ENCODE measurements around the gene SEC14L2. TPM values are rescaled to one million over a fixed set of nuclear protein-coding genes. Genes with fewer than 3 reads are reported as not detected.

SEC14L2 gene
- total and polyA plus RNA-seq, 12 donors: 0.78 to 7.7 (median 4.2) TPM

DNA sequence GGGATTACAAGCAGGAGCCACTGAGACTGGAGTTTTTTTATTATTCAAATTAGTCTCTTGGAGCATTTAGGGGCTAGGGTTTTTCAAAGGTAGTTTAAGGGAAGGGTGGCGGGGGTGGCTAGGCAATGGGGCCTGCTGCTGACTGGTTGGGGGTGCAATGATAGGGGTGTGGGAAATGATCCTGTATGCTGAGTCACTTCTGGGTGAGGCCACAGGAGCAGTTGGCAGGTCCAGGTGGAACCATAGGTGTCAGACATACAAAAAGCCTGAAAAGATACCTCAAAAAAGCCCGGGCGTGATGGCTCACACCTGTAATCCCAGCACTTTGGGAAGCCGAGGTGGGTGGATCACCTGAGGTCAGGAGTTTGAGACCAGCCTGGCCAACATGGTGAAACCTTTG, 42.4 kb downstream of the SEC14L2 start:
- no peak overlapping the region for H3K4me3 ChIP-seq
- no peaks in the 10 kb centered on the region for H3K27me3 ChIP-seq
- H3K36me3 ChIP-seq (replicated peaks in 1 of 2): no peaks in the 10 kb centered on the region
- DNase-seq: no peak
- no peaks in the 10 kb centered on the region for H3K9me3 ChIP-seq (replicated peaks in 1 of 3)
- H3K4me1 ChIP-seq (replicated peaks in 1 of 2): no peaks in the 10 kb centered on the region
- WGBS, 4 donors: 84 to 95% (median 91%) methylated on average over 4 of the region's 4 CpGs
- H3K27ac ChIP-seq: no peak overlapping the region
- TF ChIP-seq CTCF (IDR thresholded peaks at IDR 0.05) (no peak), POLR2A (IDR thresholded peaks at IDR 0.05) (no peak)
- intact Hi-C loops (cut with DNase I): no loop called here

GRCh38 chr22:30439836-30440235, 43.0 kb downstream of the SEC14L2 start:
- intact Hi-C loops (cut with DNase I): no loop called here
- Histone ChIP-seq H3K4me1 (replicated peaks in 1 of 2) (no peaks in the 10 kb centered on the region), H3K27me3 (no peaks in the 10 kb centered on the region), H3K9me3 (replicated peaks in 1 of 3) (no peaks in the 10 kb centered on the region), H3K36me3 (replicated peaks in 1 of 2) (no peaks in the 10 kb centered on the region), H3K4me3 (no peak overlapping the region), H3K27ac (no peak overlapping the region)
- no peak for TF ChIP-seq CTCF (IDR thresholded peaks at IDR 0.05)
- no peak for TF ChIP-seq POLR2A (IDR thresholded peaks at IDR 0.05)
- WGBS, 4 donors: 82 to 85% (median 84%) methylated on average over 3 to 11 of the region's 11 CpGs
- DNase-seq: no peak

DNA sequence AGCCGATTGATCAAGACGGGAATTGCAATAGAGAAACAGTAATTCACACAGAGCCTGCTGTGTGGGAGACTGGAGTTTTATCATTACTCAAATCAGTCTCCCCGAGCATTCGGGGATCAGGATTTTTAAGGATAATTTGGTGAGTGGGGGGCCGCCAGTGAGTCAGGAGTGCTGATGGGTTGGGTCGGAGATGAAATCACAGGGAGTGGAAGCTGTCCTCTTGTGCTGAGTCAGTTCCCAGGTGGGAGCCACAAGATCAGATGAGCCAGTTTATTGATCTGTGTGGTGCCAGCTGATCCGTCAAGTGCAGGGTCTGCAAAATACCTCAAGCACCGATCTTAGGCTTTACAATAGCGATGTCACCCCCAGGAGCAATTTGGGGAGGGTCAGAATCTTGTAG, 44.3 kb downstream of the SEC14L2 start:
- intact Hi-C loops (cut with DNase I): no loop called here
- no peak overlapping the region for H3K27ac ChIP-seq
- H3K27me3 ChIP-seq: no peaks in the 10 kb centered on the region
- peaks cover 8 to 9% of the 10 kb centered on the region in 2 donors for H3K4me1 ChIP-seq (replicated peaks in 1 of 2)
- 76 to 91% (median 78%) methylated on average over 7 to 9 of the region's 9 CpGs for WGBS, 4 donors
- DNase-seq: no peak
- H3K9me3 ChIP-seq (replicated peaks in 1 of 3): no peaks in the 10 kb centered on the region
- no peak overlapping the region for H3K4me3 ChIP-seq
- no peaks in the 10 kb centered on the region for H3K36me3 ChIP-seq (replicated peaks in 1 of 2)
- TF ChIP-seq CTCF (IDR thresholded peaks at IDR 0.05): no peak
- no peak for TF ChIP-seq POLR2A (IDR thresholded peaks at IDR 0.05)

DNA sequence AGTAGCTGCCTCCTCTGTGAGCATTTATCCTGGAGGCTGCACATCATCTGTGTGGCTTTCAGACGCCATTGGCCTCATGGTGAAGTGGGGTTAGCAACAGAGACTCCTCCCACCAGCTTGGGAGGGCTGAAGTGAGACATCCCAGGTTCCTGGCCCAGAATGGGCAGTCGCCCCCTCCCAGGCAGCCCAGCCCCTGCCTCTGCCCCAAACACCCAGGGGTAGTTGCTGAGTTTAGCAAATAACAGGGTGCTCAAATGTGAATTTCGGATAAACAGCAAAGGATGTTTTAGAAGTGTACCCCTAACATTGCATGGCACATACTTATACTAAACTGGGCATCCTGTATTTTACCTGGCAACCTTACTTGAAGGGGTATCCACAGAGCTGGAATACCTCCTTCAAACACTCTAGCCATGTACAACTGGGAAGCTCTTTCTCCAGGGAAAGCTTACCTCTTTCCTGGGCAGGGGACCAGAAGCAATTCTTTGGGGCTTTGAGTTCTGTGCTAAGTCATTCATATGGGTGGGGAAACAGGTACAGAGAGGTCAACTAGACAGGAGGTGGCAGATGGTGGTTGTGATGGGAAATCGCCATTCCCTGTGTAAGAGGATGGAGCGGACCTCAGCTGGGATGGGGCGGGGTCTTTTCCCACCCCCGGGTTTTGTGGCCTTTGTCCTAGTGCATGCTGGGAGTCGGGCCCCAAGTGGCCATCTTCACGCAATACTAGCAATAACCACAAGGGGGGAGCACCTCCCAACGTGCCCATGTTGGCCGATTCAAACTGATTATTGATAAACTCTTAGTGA, 48.0 kb downstream of the SEC14L2 start:
- peaks cover 9 to 13% of the 10 kb centered on the region in 2 donors for H3K4me1 ChIP-seq (replicated peaks in 1 of 2)
- peak in 6 of 7 donors; percentile 39 to 76 (median 56) for DNase-seq
- no peaks in the 10 kb centered on the region for H3K36me3 ChIP-seq (replicated peaks in 1 of 2)
- no peaks in the 10 kb centered on the region for H3K27me3 ChIP-seq
- no peaks in the 10 kb centered on the region for H3K9me3 ChIP-seq (replicated peaks in 1 of 3)
- intact Hi-C loops (cut with DNase I): loop anchor here in 1 of 2 donors (5.0 kb wide), 1 partner anchor 42 kb away; no protein-coding TSS in a partner anchor
- 19 to 30% (median 27%) methylated on average over 8 to 11 of the region's 11 CpGs for WGBS, 4 donors
- H3K27ac ChIP-seq: peak overlapping the region in 2 of 5 donors; percentile 69 to 76
- H3K4me3 ChIP-seq: no peak overlapping the region
- TF ChIP-seq POLR2A (IDR thresholded peaks at IDR 0.05) (no peak), CTCF (IDR thresholded peaks at IDR 0.05) (peak; percentile 57 to 74 (median 70))

Measured in adrenal gland (tissue), 12 donors.